Non-pigmented ciliary epithelial cell (primary cell): ENCODE data around the gene LRRC14B.
"Not testable (repeated sequence)": the region's sequence is repeated elsewhere in the genome, so short reads cannot be mapped to it uniquely, and the experiment has no call there.

Source experiments
- DNase-seq: peaks from one replicate; pipeline ENCODE4 v3.0.0-alpha.2; 2010; ENCODE audit warnings: low read depth

LRRC14B gene

GRCh38 chr5:160173-160510 lies 31.2 kb upstream of the LRRC14B start:
- DNase-seq = peak; percentile 55

GRCh38 chr5:160921-161802 lies 30.1 kb upstream of the LRRC14B start:
- DNase-seq = no peak

GRCh38 chr5:161803-162110 lies 29.5 kb upstream of the LRRC14B start:
- DNase-seq = no peak

- DNase-seq = no peak
These were observed 29.1 kb upstream of the LRRC14B start for GRCh38 chr5:162190-162564.

- no peak for DNase-seq
These were observed 28.5 kb upstream of the LRRC14B start for GRCh38 chr5:162565-163337.

- no peak for DNase-seq
These were observed 28.0 kb upstream of the LRRC14B start for GRCh38 chr5:163338-163620.

GRCh38 chr5:163841-164240 lies 27.5 kb upstream of the LRRC14B start:
- DNase-seq = no peak

- no peak for DNase-seq
These were observed 27.1 kb upstream of the LRRC14B start for GRCh38 chr5:164244-164643.

GRCh38 chr5:164783-165182 lies 26.5 kb upstream of the LRRC14B start:
- not testable (repeated sequence) for DNase-seq

GRCh38 chr5:166441-167372 lies 24.6 kb upstream of the LRRC14B start:
- DNase-seq = no peak

GRCh38 chr5:167511-167910 lies 23.8 kb upstream of the LRRC14B start:
- DNase-seq = no peak

GRCh38 chr5:167982-168660 lies 23.2 kb upstream of the LRRC14B start:
- peak; percentile 94 for DNase-seq

- peak; percentile 14 for DNase-seq
These were observed 22.1 kb upstream of the LRRC14B start for GRCh38 chr5:169071-169727.

- no peak for DNase-seq
These were observed 21.6 kb upstream of the LRRC14B start for GRCh38 chr5:169728-170094.

GRCh38 chr5:170971-171800 lies 20.1 kb upstream of the LRRC14B start:
- DNase-seq = no peak

GRCh38 chr5:171801-172331 lies 19.4 kb upstream of the LRRC14B start:
- no peak for DNase-seq

- DNase-seq = no peak
These were observed 18.9 kb upstream of the LRRC14B start for GRCh38 chr5:172421-172820.

- no peak for DNase-seq
These were observed 18.4 kb upstream of the LRRC14B start for GRCh38 chr5:172841-173251.

GRCh38 chr5:173392-174290 lies 17.7 kb upstream of the LRRC14B start:
- DNase-seq = no peak

- DNase-seq = no peak
These were observed 17.0 kb upstream of the LRRC14B start for GRCh38 chr5:174291-174600.
